ENCODE data around the gene ZNF804A.

DNA sequence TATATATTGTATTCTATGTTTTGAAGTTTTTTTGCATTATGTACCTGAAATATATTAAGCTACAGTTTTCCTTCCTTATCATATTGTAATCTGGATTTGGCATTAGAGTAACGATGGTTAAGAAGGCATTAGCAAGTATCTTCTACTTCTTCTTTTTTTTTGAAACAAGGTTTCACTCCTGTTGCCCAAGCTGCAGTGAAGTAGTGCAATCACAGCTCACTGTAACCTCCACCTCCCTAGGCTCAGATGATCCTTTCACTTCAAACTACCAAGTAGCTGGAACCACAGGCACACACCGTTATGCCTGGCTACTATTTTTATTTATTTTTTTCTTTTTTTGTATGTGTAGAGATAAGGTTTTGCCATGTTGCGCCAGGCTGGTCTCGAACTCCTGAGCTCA is 201.1 kb downstream of the ZNF804A start:
- TF ChIP-seq ZNF274 (IDR thresholded peaks at IDR 0.05; ENCODE audit: low read depth, low read length) (no peak), YY1 (IDR thresholded peaks at IDR 0.05; ENCODE audit: insufficient read depth, insufficient read length) (no peak), SUZ12 (IDR thresholded peaks at IDR 0.05; ENCODE audit: extremely low read depth, insufficient read depth, insufficient read length) (no peak)
